Choroid plexus epithelial cell (primary cell): ENCODE results near the gene MTERF1.

ENCODE experiments used
- DNase-seq: peaks from one replicate; pipeline ENCODE4 v3.0.0-alpha.2; 2010; ENCODE audit warnings: low read depth
- H3K4me3 ChIP-seq: 2 replicates; pipeline ENCODE4 v1.5.1; 2011; ENCODE audit warnings: low read depth, mild to moderate bottlenecking, control low read depth, low read length, moderate library complexity
- TF ChIP-seq, protein P1 (sequence below): conservative IDR thresholded peaks from 2 replicates; pipeline ENCODE4 v1.5.1; 2011; ENCODE audit warnings: low read depth, mild to moderate bottlenecking, control low read depth, inconsistent platforms, low read length, moderate library complexity

MTERF1 gene

DNA sequence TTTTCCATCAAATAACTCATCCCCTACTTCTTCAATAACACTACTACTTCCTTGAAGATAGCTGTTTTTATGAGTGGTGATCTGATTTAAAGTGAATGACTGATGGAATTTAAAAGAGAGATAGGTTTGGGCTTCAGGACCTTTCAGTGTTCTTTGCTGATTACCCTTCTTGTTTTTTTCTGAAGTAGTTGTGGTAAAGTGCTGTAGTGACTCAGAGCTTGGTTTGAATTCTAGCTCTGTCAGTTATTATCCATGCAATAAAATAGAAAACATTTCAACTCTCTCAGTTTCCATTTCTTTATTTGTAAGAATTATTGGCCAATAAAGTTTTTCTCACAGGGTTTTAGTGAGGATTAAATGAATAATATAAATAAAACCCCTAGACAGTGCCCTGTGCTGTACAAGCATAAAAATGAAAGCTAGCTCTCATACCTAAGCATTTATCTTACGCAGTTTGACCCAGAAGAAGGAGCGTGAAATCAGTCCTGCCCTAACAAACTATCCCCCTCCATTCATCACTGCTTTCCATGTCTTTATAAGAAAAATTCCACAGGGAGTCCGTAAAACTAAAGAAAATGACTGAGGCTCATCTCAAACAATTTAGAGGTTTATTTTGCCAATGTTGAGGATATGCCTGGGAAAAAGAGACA lies 35.0 kb upstream of the MTERF1 start:
- H3K4me3 ChIP-seq = no peak overlapping the region
- peak; percentile 32 for DNase-seq
- TF ChIP-seq, protein P1, sequence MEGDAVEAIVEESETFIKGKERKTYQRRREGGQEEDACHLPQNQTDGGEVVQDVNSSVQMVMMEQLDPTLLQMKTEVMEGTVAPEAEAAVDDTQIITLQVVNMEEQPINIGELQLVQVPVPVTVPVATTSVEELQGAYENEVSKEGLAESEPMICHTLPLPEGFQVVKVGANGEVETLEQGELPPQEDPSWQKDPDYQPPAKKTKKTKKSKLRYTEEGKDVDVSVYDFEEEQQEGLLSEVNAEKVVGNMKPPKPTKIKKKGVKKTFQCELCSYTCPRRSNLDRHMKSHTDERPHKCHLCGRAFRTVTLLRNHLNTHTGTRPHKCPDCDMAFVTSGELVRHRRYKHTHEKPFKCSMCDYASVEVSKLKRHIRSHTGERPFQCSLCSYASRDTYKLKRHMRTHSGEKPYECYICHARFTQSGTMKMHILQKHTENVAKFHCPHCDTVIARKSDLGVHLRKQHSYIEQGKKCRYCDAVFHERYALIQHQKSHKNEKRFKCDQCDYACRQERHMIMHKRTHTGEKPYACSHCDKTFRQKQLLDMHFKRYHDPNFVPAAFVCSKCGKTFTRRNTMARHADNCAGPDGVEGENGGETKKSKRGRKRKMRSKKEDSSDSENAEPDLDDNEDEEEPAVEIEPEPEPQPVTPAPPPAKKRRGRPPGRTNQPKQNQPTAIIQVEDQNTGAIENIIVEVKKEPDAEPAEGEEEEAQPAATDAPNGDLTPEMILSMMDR = no peak

DNA sequence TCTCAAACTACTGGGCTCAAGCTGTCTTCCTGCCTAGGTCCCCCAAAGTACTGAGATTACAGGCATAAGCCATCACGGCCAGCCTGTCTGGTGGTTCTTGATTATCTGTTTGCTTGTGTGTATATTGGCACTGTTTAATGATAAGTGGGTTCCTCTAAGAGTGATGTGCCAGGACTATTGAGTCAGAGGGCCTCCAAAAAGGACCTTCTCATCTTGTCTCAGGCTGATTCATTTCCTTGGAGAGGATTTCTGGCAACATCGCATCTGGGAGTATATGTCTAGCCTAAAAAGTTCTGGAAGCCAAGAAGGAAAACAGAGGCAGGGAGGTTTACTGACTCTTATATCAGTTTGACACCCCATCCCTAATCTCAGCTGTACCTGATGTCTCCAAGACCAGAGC lies 33.1 kb upstream of the MTERF1 start:
- DNase-seq = peak; percentile 28
- H3K4me3 ChIP-seq = no peak overlapping the region
- TF ChIP-seq, protein P1 = no peak

DNA sequence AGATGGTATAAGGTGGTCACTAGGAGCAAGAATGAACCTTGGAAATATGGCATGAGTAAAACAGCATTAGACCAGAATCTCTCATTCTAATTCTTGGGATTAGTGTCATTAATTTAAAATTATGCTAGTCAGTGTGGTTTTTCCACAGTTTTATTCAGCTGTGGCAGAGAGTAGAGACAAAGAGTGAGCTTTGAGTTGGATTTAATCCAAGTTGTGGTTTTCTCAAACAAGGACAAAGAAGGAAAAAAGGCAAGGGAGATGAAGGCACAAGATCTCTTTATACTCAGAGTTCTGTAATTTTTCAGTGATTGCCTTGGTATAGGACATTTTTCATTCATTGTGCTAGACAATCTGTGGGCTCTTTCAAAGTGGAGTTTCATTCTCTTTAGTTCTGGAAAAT lies 32.0 kb upstream of the MTERF1 start:
- DNase-seq = peak; percentile 46
- TF ChIP-seq, protein P1 = no peak
- H3K4me3 ChIP-seq = no peak overlapping the region

DNA sequence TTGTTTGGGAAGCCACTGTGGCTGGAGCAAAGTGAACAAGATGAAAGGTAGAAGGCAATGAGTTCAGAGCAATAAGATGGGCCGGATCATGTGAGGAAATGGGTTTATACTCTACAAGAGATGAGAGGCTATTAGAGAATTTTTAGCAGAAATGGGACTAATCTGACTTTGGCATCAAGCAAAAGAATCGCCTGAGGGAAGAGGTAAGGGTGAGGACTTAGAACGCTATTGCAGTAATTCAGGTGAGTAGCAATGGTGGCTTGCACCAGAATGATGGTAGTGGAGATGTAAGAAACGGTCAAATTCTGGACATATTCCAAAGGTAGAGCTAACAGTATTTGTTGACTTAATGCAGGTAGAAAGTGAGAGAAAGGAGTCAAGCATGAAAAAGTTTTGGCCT lies 30.6 kb upstream of the MTERF1 start:
- TF ChIP-seq, protein P1 = no peak
- DNase-seq = no peak
- no peak overlapping the region for H3K4me3 ChIP-seq

DNA sequence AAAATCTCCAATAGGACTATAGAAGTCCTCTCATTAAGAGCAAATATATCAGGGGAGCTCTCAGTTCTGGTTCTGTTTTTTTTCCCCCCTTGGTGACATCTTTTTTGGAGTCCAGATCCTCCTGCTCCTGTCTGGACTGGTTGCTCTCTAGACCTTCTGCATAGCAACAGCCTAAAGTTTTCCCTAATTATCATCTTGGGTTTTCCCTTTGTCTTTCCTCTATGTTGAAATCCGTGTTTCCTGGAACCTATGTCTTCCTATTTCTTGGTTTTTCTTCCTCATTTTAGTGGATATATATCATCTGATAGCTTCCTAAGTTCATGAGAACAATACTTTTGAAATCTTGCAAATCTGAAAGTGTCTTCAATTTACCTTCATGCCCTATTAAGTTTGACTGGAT lies 29.7 kb upstream of the MTERF1 start:
- DNase-seq = no peak
- no peak overlapping the region for H3K4me3 ChIP-seq
- TF ChIP-seq, protein P1 = no peak

DNA sequence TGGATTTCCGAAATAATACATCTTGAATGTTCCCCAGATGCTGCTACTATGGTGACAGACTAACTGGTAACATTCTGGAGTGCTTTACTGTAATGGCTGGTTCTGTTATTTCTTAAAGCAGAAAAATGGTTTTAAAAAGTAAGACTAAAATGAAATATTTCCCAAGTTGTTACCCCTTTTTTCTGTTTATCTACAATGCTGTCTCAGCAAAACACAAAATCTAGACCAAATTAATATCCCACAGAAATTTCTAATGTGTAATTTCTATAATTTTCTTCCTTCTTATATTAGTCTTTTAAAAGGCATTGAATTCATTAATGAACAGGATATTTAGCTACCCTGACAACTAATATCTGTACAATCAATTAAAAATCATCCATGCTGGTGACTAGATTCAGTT lies 19.1 kb upstream of the MTERF1 start:
- H3K4me3 ChIP-seq = no peak overlapping the region
- TF ChIP-seq, protein P1 = no peak
- no peak for DNase-seq

DNA sequence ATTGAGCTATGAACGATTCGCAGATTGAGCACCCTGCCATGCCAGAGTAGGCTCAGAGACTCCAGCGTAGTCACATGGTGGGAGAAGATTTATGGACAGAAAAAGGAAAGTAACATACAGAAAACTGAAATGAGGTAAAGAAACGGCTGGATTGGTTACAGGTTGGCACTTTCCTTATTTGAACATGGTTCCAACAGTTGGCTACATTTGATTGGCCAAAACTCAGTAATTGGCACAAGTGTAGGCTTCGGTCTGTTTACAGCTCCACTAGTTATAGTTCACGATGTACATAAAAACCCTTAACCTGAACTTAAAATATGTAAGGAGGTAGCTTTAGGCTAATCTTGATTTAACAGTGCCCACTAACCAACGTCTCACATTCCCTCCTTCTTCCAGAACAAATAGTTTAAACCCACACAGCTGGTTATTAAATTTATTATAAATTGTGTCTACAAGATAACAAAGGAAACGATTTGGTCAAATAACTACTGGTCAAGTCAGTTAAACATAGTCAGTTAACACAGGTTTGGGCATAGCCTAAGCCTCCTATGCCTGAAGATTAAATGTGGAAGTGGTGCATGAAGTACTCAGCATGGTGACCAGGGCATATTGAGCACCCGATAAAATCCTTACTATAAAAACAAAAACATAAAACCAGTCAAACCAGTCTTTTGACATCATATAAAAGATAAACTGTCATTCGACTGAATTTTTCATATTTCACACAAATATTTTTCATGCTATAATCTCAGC lies 17.9 kb upstream of the MTERF1 start:
- H3K4me3 ChIP-seq = no peak overlapping the region
- no peak for DNase-seq
- TF ChIP-seq, protein P1 = no peak
